ENCODE results near the gene AGTPBP1.

The AGTPBP1 gene

DNA sequence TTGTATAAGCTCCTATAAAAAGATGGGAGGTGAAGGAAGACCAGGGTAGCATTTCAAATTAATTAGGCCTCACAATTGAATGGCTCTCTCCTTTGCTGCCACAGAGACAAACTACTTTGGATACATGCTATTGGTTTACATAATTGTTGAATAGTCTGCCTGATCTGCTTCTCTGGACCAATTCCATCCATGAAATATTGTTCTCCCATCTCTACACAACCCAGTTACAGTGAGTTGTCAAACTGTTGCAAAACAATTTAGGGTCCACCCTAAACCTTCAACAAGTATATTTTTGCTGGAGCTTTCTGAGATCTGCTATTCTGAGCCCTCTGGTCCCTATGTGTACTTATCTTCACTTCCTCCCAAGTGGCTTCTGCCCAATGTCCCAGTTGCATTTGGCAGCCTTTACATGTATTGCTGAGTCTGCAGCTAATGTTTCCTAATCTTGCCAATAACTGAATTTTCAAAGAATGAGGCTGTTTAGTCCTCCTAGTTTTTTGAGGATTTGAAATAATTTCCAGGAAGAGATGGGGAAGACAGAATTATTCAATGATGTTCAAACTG is 38.9 kb downstream of the AGTPBP1 start:
- H3K4me3 Mint-ChIP-seq, result no peak overlapping the region
- H3K4me1 Mint-ChIP-seq (ENCODE audit: low read depth), result peaks cover 8% of the 10 kb centered on the region
- no peaks in the 10 kb centered on the region for H3K9me3 Mint-ChIP-seq
- H3K36me3 Mint-ChIP-seq (ENCODE audit: low read depth), result peaks cover 3% of the 10 kb centered on the region
- no peaks in the 10 kb centered on the region for H3K27me3 Mint-ChIP-seq (ENCODE audit: low read depth)
- H3K27ac Mint-ChIP-seq, result no peak overlapping the region

DNA sequence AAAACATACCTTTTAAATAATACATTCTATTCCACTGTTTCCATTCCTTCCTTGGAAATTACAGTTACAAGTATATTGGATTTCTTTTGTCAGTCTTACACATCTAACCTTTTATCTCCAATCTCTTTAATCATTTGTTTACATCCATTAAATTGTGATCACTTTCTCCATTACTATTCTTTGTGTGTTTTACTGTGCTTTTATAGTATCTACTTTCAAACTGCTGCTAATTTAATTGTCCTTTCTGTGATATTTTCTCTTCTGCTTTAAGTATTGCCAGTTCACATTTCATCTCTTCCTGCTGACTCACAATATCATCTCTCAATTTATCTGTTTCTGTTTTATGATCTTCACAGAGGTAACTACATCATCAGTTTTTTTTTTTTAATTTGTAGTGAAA is 39.6 kb downstream of the AGTPBP1 start:
- peaks cover 8% of the 10 kb centered on the region for H3K4me1 Mint-ChIP-seq (ENCODE audit: low read depth)
- H3K9me3 Mint-ChIP-seq, result no peaks in the 10 kb centered on the region
- no peak overlapping the region for H3K4me3 Mint-ChIP-seq
- H3K27ac Mint-ChIP-seq, result no peak overlapping the region
- H3K36me3 Mint-ChIP-seq (ENCODE audit: low read depth), result peaks cover 3% of the 10 kb centered on the region
- no peaks in the 10 kb centered on the region for H3K27me3 Mint-ChIP-seq (ENCODE audit: low read depth)

DNA sequence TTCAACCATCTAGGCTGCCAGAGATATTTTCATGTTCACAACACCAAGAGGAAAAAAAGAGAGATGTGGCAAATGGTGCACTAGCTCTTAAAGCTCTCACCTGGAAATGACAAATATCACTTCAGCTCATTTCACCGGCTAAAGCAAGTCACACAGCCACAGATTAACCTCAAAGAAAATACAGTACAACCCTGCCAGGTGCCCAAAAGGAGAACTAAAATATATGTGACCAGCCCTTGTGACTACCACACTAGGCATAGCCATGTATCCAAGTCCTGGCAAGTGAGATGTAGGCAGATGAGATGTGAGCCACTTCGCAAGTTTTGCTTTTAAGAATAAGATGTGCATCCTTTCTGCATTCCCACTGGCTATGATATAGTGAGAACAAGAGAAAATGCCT is 41.4 kb downstream of the AGTPBP1 start:
- Mint-ChIP-seq H3K4me1 (ENCODE audit: low read depth) (peaks cover 8% of the 10 kb centered on the region), H3K27me3 (ENCODE audit: low read depth) (no peaks in the 10 kb centered on the region), H3K36me3 (ENCODE audit: low read depth) (peaks cover 2% of the 10 kb centered on the region), H3K9me3 (no peaks in the 10 kb centered on the region), H3K27ac (no peak overlapping the region), H3K4me3 (no peak overlapping the region)

DNA sequence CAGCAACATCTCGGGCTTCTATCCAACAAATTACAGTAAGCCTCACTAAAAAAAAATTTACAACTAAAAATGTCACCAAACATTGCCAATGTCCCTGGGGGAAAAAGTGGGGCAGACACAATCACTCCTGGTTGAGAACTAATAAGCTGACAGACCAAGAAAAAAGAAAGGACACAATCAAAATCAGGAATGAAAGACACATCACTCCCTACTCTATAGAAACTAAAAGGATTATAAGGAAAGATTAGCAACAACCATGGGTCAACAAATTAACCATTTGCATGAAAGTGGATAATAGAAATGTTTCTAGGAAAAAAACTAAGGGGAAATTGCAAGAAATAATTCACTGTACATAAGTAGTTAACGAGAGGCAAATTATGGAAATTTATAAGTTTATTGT is 53.4 kb downstream of the AGTPBP1 start:
- peaks cover 2% of the 10 kb centered on the region for H3K4me1 Mint-ChIP-seq (ENCODE audit: low read depth)
- no peaks in the 10 kb centered on the region for H3K27me3 Mint-ChIP-seq (ENCODE audit: low read depth)
- peaks cover 10% of the 10 kb centered on the region for H3K36me3 Mint-ChIP-seq (ENCODE audit: low read depth)

DNA sequence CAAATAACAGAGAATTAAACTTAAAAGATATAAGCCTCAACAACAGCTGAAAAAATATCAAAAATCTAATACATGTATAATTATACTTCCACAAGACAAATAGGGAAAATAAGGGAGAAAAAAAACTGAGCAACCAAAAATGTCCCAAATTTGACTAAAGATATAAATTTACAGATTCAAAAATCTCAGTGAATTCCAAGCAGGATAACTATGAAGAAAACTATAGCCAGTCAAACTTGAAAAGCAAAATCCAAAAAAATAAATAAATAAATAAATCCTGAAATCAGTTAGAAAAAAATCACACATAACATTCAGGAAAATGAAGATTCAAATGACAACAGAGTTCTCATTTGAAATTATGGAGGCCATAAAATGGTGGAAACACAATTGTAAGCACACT is 56.7 kb downstream of the AGTPBP1 start:
- Mint-ChIP-seq H3K4me1 (ENCODE audit: low read depth) (peaks cover 2% of the 10 kb centered on the region), H3K27ac (no peak overlapping the region), H3K9me3 (no peaks in the 10 kb centered on the region), H3K36me3 (ENCODE audit: low read depth) (peaks cover 10% of the 10 kb centered on the region), H3K4me3 (no peak overlapping the region), H3K27me3 (ENCODE audit: low read depth) (no peaks in the 10 kb centered on the region)

More for the DNA sequence above, 53.4 kb downstream of the AGTPBP1 start:
- Mint-ChIP-seq H3K9me3 (no peaks in the 10 kb centered on the region), H3K4me3 (no peak overlapping the region), H3K27ac (no peak overlapping the region)

DNA sequence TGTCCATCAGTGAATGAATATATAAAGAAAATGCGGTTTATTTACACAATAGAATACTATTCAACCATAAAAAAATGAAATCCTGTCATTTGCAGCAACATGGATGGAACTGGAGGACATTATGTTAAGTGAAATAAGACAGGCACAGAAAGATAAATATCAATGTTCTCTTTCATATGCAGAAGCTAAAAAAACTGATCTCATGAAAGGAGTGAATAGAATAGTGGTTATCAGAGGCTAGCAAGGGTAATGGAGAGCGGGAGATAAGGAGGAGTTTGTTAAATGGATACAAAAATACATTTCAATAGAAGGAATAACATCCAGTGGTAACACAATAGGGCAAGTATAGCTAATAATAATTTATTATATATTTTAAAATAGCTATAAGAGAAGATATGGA is 65.0 kb downstream of the AGTPBP1 start:
- H3K4me1 Mint-ChIP-seq (ENCODE audit: low read depth), result no peaks in the 10 kb centered on the region
- no peaks in the 10 kb centered on the region for H3K9me3 Mint-ChIP-seq
- H3K4me3 Mint-ChIP-seq, result no peak overlapping the region
- no peaks in the 10 kb centered on the region for H3K27me3 Mint-ChIP-seq (ENCODE audit: low read depth)
- H3K27ac Mint-ChIP-seq, result no peak overlapping the region
- H3K36me3 Mint-ChIP-seq (ENCODE audit: low read depth), result peaks cover 14% of the 10 kb centered on the region

DNA sequence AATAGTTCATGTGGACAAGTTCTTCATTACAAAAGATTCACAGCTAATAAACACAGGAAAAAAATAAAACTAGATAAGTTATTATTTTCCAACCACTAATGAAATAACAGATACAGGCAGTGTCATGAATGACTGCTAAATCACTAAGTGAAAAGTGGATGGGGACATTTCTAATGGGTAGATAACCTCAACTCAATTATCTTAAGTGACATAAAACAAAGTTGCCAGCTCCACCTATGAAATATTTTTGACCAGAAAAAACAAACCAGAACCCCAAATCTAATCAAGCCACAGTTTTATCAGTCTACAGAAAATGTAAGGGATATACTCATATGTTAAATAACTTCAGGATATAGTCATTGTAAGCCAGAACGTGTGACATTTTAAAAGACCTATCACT is 74.4 kb downstream of the AGTPBP1 start:
- H3K9me3 Mint-ChIP-seq, result no peaks in the 10 kb centered on the region
- H3K4me1 Mint-ChIP-seq (ENCODE audit: low read depth), result no peaks in the 10 kb centered on the region
- peaks cover 11% of the 10 kb centered on the region for H3K36me3 Mint-ChIP-seq (ENCODE audit: low read depth)
- H3K4me3 Mint-ChIP-seq, result no peak overlapping the region
- H3K27ac Mint-ChIP-seq, result no peak overlapping the region
- no peaks in the 10 kb centered on the region for H3K27me3 Mint-ChIP-seq (ENCODE audit: low read depth)

DNA sequence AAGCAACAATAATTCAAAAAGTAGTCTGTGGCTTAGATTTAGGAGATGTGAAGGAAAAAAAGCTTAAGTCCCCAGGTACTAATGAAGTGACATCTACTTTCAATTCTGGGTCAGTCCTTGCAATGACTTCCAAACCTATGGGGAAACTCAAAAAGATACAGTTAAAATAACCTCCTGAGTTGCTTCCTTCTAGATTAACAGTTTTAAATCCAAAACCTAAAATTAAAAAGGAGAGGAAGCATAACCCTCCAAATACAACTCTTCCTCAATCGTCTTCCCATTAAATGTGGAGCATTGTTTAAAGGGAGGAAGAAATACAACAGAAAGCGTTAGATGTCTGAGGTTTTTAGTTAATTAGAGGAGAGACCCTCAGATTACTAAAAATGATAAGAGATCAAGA is 75.7 kb downstream of the AGTPBP1 start:
- no peaks in the 10 kb centered on the region for H3K27me3 Mint-ChIP-seq (ENCODE audit: low read depth)
- H3K4me1 Mint-ChIP-seq (ENCODE audit: low read depth), result no peaks in the 10 kb centered on the region
- no peak overlapping the region for H3K27ac Mint-ChIP-seq
- H3K36me3 Mint-ChIP-seq (ENCODE audit: low read depth), result peaks cover 11% of the 10 kb centered on the region
- no peak overlapping the region for H3K4me3 Mint-ChIP-seq
- H3K9me3 Mint-ChIP-seq, result no peaks in the 10 kb centered on the region

DNA sequence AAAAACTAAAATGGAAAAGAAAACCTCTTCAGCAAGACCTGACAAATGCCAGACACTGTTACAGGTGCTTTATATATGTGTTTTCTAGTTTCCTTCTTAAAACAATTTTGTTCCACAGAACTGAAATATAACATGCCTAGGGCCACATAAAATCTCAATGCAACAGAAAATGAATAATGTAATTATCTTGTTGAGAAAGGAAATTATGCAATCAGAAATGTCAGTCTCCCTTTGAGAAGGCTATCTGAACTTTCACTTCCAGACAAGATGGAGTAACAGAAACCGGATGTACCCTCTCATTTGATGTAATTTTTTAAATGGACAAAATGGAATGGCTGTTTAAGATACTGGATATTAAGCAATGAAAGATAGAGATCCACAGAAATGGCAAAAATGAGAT is 79.2 kb downstream of the AGTPBP1 start:
- no peak overlapping the region for H3K4me3 Mint-ChIP-seq
- no peaks in the 10 kb centered on the region for H3K4me1 Mint-ChIP-seq (ENCODE audit: low read depth)
- H3K9me3 Mint-ChIP-seq, result no peaks in the 10 kb centered on the region
- H3K27me3 Mint-ChIP-seq (ENCODE audit: low read depth), result no peaks in the 10 kb centered on the region
- H3K36me3 Mint-ChIP-seq (ENCODE audit: low read depth), result peaks cover 7% of the 10 kb centered on the region
- H3K27ac Mint-ChIP-seq, result no peak overlapping the region

DNA sequence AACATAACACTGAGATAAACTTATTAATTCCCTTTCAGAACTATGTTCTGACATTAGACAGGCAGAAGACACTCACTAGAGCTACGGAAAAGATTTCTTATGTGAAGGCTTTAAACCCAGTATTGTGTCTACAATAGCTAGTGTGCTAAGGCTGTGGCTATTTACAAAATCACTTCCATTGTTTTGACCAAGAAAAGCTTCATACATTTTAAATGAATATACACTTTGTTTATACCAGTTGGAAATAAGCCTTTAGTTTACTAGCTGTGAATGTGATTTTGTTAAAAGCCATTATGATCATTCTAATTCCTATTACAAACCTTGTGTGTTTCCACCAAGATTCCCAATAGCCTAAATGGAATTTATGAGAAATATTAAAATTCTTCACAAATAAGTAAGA is 83.0 kb downstream of the AGTPBP1 start:
- Mint-ChIP-seq H3K4me3 (no peak overlapping the region), H3K4me1 (ENCODE audit: low read depth) (no peaks in the 10 kb centered on the region), H3K36me3 (ENCODE audit: low read depth) (no peaks in the 10 kb centered on the region), H3K27me3 (ENCODE audit: low read depth) (no peaks in the 10 kb centered on the region), H3K9me3 (no peaks in the 10 kb centered on the region), H3K27ac (no peak overlapping the region)

DNA sequence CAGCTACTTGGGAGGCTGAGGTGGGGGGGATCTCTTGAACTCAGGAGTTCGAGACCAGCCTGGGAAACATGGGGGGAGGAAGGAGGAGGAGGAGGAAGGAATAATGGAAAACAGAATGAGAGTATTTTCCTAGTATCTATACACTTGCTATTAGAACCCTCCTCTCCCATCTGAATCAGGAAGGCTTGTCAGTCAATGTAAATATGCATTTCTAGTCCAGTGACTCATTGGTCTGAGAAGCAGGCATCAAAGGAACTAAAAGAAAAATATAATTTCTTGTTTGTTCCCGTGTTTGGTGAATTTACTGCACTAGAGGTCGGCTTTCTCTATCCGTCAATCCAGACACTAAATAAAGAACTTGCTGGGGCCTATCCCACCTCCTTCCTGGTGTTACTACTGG is 88.6 kb downstream of the AGTPBP1 start:
- H3K4me3 Mint-ChIP-seq, result no peak overlapping the region
- no peak overlapping the region for H3K27ac Mint-ChIP-seq
- H3K9me3 Mint-ChIP-seq, result no peaks in the 10 kb centered on the region
- peaks cover 5% of the 10 kb centered on the region for H3K36me3 Mint-ChIP-seq (ENCODE audit: low read depth)
- no peaks in the 10 kb centered on the region for H3K4me1 Mint-ChIP-seq (ENCODE audit: low read depth)
- H3K27me3 Mint-ChIP-seq (ENCODE audit: low read depth), result no peaks in the 10 kb centered on the region

DNA sequence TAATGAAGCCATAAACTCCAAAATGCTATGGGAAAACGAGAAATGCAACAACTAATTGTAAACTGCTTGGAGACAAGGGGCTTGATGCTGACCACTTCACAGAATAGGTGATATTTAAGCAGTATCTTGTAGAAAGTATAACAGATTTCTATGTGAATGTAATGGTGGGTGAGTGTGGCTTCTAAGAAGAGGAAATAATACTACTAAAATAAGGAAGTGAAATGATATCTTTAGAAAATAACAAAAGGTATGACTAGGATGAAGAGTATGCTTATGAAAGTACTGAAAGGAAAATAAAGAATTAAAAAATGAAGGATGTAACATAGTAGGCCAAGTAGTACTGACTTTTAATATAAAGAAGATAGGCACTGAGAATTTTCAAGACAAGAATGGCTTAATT is 94.2 kb downstream of the AGTPBP1 start:
- peaks cover 4% of the 10 kb centered on the region for H3K4me1 Mint-ChIP-seq (ENCODE audit: low read depth)
- H3K36me3 Mint-ChIP-seq (ENCODE audit: low read depth), result peaks cover 6% of the 10 kb centered on the region
- no peak overlapping the region for H3K27ac Mint-ChIP-seq
- H3K9me3 Mint-ChIP-seq, result no peaks in the 10 kb centered on the region
- H3K4me3 Mint-ChIP-seq, result no peak overlapping the region
- H3K27me3 Mint-ChIP-seq (ENCODE audit: low read depth), result no peaks in the 10 kb centered on the region

DNA sequence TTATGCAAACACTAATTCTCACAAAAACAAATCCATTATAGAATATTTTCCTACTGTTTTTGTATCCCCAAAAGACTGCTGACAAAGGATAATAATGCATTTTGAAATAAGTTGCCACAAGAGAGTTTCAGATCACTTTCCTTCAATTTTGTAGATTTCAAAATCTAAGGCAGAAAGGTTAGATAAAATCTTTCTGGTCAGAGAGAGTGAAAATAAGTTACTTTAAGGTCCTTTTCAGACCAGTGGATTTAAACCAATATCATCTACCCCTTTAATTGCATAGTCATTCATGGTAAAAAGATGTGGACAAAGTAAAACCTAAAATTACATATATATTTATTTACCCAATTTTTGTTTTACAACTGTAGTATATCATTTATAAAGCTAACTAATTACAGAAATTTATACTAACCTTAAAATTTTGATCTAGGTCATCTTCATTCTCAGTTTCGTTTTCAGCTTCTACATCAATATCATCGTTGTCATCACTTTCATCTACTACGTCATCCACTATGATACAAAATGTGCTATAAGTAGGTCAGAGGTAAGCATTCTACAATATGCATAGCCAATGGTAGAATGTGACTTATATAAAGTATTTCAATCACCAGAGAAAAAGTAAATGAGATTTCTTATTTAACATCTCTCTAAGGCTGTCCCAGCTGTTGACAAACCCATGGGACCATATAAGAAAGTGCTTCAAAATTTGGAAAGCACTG is 95.7 kb downstream of the AGTPBP1 start:
- H3K27ac Mint-ChIP-seq, result no peak overlapping the region
- no peaks in the 10 kb centered on the region for H3K9me3 Mint-ChIP-seq
- no peak overlapping the region for H3K4me3 Mint-ChIP-seq
- H3K27me3 Mint-ChIP-seq (ENCODE audit: low read depth), result no peaks in the 10 kb centered on the region
- peaks cover 4% of the 10 kb centered on the region for H3K4me1 Mint-ChIP-seq (ENCODE audit: low read depth)
- peaks cover 8% of the 10 kb centered on the region for H3K36me3 Mint-ChIP-seq (ENCODE audit: low read depth)

DNA sequence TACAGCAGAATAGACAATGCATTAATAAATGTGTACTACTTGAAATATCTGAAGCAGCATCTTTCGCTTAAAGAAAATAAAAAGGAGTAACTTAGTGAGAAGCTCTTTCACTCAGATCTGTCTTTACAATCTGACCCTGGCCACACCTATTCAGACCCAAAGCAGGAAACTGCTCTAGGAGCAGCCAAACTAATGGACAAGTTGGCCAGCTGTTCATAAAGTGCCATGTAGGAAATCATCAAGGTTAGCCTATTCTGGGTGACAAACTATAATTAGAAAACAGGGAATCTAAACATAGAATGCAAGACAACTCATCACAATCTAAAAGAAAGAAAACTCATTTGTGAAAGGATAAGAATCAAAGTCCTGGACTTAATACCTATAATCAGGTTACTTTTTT is 101.3 kb downstream of the AGTPBP1 start:
- peaks cover 3% of the 10 kb centered on the region for H3K36me3 Mint-ChIP-seq (ENCODE audit: low read depth)
- no peaks in the 10 kb centered on the region for H3K27me3 Mint-ChIP-seq (ENCODE audit: low read depth)
- no peak overlapping the region for H3K4me3 Mint-ChIP-seq
- H3K9me3 Mint-ChIP-seq, result no peaks in the 10 kb centered on the region
- H3K4me1 Mint-ChIP-seq (ENCODE audit: low read depth), result no peaks in the 10 kb centered on the region
- no peak overlapping the region for H3K27ac Mint-ChIP-seq

DNA sequence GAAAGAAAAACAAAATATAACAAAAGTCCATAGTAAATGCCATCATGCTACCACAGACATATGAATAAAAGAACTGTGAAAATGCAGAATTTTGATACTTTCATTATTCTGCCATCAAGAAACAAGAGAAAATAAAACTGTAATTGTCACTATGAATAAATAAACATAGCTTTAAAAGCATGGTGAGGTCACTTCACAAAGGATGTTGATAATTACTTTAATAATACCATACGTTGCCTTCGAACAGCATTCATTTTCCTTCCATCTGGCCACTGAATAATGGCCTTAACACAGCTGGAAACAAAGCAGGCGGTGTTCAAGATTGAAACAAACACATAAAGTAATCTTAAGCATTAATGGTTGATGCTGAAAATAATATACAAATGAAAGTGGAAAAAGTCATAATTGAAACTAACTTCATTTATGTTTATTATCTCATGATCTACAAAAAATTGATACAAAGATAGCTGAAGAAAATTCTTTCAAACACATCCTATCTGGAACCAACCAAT is 102.0 kb downstream of the AGTPBP1 start:
- Mint-ChIP-seq H3K27ac (no peak overlapping the region), H3K9me3 (no peaks in the 10 kb centered on the region), H3K4me1 (ENCODE audit: low read depth) (no peaks in the 10 kb centered on the region), H3K36me3 (ENCODE audit: low read depth) (peaks cover 3% of the 10 kb centered on the region), H3K27me3 (ENCODE audit: low read depth) (no peaks in the 10 kb centered on the region), H3K4me3 (no peak overlapping the region)

Measured in T-helper 1 cell treated with Interleukin-12 subunit alpha and Interleukin-12 subunit beta and Interleukin-4 antibody, amounts not matched to agents 30 μg/mL and 1 μg/mL, for 36 hours (primary cell).